ENCODE results near the gene SWAP70.

SWAP70 gene

DNA sequence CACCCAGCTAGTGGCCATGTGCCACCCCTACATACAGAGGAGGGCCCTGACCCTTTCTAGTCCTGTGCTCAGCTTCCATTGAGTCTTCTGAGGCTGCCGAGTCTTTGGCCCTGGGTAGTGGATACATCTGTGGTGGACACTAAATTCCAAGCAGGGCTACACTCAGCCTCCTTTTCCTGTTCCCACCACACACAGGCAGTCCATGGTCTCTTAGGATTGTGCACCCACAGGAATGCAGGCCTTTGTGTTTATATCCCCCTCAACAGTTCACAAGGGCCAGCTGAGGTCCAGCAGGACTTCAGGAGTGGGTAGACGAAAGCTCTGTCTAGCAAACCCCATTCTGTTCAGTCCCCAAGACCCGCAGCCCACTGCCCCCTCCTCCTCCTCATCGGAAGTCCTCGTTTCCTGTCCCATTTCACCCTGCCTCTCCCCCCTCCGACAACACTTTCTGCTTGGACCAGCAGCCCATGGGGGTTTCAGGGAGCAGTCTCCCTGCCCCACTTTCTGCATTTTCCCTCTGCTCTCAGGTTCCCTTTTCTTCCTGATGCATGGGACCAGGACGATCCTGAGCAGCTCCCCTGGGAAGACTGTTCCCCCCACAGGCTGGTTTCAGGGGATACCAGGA is 91.8 kb downstream of the SWAP70 start:
- DNase-seq, result no peak

GRCh38 chr11:9756461-9756860 is 92.6 kb downstream of the SWAP70 start:
- DNase-seq, result no peak

DNA sequence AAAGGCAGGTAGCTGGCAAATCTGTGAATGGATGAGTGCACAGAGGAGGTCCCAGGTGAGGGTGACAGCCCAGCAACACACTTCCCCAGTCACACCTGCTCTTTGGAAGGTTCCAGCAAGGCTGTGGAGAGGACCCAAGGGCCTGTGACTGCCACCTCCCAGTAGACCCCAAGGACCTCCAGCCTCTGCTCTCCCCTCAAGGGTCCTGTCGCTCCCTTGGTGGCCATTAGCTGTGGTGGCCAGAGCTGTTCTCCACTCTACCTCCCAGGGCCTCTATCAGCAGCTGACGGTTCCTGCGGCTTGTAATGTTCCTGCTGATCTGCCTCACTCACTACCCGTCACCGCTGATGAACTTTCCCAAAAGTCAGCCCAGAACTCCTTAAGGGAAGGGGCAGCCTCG is 93.0 kb downstream of the SWAP70 start:
- no peak for DNase-seq

GRCh38 chr11:9757809-9758636 is 94.1 kb downstream of the SWAP70 start:
- DNase-seq, result peak; percentile 88

GRCh38 chr11:9758637-9759518 is 95.0 kb downstream of the SWAP70 start:
- DNase-seq, result peak; percentile 9

- peak; percentile 7 for DNase-seq
These were observed 95.8 kb downstream of the SWAP70 start for GRCh38 chr11:9759519-9760192.

- DNase-seq, result no peak
These were observed 96.3 kb downstream of the SWAP70 start for GRCh38 chr11:9760193-9760575.

- no peak for DNase-seq
These were observed 97.6 kb downstream of the SWAP70 start for GRCh38 chr11:9761441-9761945.

- DNase-seq, result no peak
These were observed 98.7 kb downstream of the SWAP70 start for GRCh38 chr11:9762531-9762930.

DNA sequence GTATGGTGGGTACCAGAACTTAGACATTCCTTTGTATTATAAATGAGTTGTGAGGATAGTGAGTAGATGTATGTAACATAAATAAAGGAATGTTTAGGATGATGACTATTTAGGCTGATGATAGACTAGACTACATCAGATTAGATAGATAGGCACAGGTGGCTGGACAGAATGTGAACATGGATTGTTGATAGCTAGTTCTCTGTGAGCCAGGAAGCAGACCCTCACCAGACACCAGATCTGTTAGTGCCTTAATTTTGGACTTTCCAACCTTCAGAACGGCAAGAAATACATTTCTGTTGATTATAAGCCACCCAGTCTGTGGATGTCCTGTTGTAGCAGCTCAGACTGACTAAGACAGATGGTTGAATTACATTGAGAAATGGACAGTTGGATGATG is 99.4 kb downstream of the SWAP70 start:
- DNase-seq, result no peak

DNA sequence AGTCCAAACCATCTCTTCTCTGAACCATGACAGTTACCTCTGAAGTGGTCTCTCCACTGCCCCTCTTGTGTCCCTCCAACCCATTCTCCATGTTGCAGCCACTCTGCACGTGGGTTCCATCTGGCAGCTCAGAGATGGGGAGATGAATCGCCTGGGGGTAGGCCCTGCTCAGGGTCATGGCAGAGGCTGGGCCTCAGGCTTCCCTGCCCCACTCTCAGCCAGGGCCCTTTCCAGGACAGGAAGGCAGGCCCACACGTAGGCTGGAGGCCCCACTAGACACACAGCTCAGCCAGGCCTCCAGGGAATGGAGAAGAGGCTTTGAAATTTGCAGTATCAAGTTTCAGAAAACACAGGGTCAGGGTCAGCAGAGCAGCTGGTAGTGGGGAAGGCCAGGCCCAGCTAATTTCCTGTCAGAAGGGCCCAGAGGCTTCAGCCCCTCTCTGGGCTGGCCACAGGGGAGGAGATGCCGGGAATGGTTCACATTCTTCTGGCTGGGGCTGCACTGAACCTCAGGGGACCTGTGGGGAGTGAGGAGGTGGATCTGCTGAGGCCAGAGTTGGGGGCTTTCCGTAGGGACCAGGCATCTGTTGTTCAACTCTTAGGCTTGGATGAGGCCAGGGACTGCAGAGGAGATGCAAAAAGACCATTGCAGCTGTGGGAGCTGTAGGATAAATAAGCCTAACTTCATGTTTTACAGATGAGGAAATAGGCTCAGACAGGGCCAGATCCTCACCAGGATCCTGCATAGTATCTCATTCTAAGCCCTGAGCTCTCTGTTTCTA is 101.6 kb downstream of the SWAP70 start:
- no peak for DNase-seq

DNA sequence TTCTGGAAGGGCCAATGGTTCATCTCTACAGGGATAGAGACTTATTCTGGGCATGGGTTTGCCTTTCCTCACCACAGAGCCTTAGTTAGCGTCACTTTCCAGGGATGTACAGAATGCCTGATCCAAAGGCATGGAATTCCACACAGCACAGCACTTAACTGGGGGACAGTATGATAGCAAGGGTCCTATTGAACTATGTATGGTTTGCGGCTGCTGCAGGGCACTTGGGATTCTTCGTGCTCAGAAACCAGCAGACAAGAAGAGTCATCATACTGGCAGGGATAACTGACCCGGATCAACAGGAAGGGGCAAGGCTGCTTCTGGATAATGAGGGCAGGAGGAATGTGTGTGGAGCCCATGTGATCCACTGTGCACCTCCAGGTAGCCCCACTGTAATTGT is 105.7 kb downstream of the SWAP70 start:
- DNase-seq, result no peak

DNA sequence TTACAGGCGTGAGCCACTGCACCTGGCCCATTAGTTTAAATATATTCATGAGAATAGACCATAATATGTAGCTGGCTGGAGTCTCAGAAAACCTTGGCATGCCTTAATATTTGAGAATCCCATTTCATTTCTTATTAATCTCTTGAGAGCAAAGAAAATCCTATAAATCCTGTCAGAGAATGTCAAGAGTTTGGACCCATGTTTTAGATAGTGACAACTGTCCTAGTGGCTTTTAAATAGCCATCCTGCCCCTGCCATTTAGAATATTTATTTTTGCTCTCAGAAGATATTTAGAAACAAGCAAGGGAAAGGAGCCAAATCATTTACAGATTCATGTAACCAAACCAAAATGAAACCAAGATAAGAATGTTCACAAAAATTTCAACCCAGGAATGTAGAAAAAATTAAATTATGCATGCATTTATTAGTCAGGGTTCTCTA is 107.2 kb downstream of the SWAP70 start:
- no peak for DNase-seq

DNA sequence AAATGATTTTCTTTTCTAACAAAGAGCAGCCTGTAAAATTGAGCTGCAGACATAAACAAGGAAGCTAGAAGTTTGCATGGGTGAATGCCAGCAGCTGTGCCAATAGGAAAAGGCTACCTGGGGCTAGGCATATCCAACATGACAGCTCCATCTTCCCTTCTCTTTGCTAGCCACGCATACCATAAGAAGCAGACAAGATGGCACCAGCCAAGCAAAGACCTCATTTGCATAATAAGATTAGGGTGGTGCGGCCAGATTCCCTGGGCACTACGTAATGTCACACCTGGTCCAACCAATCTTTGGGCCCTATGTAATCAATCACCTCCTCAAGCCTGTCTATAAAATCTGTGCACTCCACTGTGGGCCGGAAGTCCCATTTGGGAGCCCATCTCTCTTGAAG is 108.3 kb downstream of the SWAP70 start:
- DNase-seq, result no peak

- DNase-seq, result no peak
These were observed 109.6 kb downstream of the SWAP70 start for GRCh38 chr11:9773524-9773923.

DNA sequence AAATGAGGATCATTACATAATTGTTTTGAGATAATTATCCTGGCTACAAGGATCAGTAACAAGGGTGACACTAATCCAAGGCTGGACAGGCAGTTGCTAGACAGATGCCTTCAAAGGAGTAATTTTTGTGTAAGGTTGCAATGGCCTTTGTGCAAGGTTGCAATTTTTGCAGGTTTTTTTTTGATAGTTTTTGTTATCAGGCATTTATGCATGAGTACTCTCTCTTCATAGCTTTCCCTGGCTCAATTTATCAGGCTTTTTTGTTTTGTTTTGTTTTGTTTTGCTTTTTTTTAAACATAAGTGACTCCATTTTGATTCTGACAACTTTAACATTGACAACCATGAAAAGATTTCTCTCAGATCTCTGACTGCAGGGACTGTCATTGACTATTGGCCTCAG is 110.2 kb downstream of the SWAP70 start:
- DNase-seq, result no peak

DNA sequence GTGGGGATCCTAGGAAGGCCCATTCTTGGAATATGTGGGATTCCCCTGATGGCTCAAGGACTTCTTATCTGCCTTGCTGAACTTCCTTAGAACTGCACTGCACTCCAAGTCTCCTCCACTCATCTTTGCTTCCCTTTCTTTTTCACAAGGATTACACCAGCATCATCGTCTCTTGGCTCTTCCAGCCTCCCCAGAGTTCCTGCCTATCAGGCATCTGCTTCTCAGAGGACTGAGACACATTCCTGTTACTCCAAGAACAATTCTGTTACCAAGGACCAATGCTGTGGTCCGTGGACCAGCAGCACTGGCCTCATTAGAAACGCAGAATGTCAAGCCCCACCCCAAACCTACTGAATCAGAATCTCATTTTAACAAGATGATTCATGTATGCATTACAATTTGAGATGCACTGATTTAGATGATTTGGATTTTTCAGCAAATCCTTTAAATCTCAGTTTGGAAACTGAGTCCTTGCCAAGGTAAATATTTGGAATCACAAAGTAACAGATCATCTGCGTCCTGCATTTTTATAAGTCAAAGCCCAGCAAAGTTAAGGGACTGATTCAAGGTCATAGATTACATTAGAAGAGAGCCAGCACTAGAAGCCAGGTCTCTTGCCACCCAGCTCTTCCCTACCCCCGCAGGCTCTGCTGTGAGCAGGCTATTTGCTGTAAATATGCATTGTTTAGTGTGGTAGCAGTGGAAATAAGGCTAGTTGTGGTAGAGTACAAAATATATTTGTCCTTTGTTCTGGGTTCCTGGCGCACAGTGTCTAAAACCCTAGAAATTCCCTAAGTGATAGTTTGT is 110.9 kb downstream of the SWAP70 start:
- DNase-seq, result no peak

DNA sequence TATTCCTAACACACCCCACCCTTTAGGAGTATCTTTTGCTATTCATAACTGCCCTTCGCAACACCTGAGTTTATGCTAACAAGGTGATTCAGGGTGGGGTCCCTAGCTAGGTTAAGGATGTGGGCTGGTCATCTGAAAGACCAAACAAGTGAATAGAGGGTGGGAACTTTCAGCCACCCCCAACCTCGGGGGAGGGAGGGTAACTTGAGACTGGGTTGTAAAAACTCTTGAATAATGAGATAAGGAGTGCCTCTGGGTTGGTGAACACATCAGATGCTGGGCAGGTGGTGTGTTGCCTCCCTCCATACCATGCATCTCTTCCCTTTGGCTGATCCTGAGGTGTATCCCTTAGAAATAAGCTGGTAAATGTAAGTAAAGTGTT is 111.5 kb downstream of the SWAP70 start:
- DNase-seq, result no peak

GRCh38 chr11:9776203-9776602 is 112.3 kb downstream of the SWAP70 start:
- DNase-seq, result no peak

DNA sequence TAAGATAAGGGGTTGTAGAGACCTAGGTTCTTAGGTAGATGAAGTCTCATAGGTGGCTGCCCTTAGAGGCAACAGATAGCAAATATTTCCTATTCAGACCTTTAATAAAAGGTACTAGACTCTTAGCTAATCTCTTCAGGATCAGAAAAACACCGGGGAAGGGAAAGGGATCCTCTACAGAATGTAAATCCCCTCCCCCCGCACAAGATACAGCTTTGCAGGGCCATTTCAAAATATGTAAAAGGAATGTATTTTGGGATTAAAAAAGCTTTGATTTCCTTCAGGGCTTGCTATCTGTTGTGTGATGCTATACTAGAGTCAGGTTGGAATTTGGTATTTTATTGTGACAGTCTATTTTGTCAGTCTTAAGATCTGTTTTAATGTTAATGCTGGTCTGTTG is 113.2 kb downstream of the SWAP70 start:
- DNase-seq, result no peak

GRCh38 chr11:9777525-9777924 is 113.6 kb downstream of the SWAP70 start:
- no peak for DNase-seq
